Type B pancreatic cell (in vitro differentiated cells): ENCODE data around the gene RABGAP1L. TPM values are rescaled to one million over a fixed set of nuclear protein-coding genes. Genes with fewer than 3 reads are reported as not detected.
"Not testable (repeated sequence)": the region's sequence is repeated elsewhere in the genome, so short reads cannot be mapped to it uniquely, and the experiment has no call there.

Experiments used
- DNase-seq: peaks from one replicate; pipeline ENCODE4 v3.0.0; 2021; ENCODE audit warnings: mixed read lengths; ENCODE audit not compliant: unreplicated experiment; ENCODE audit errors: extremely low spot score
- H3K27ac Mint-ChIP-seq: 2 replicates; pipeline ENCODE4 v1.8.0; 2021; ENCODE audit warnings: mild to moderate bottlenecking, mixed read lengths
- H3K27me3 Mint-ChIP-seq: 2 replicates; pipeline ENCODE4 v1.8.0; 2021; ENCODE audit warnings: mixed read lengths
- H3K36me3 Mint-ChIP-seq: 2 replicates; pipeline ENCODE4 v1.8.0; 2021; ENCODE audit warnings: mixed read lengths
- H3K4me1 Mint-ChIP-seq: one replicate; pipeline ENCODE4 v1.8.0; 2021; ENCODE audit warnings: mixed read lengths; ENCODE audit not compliant: unreplicated experiment
- H3K4me3 Mint-ChIP-seq: 2 replicates; pipeline ENCODE4 v1.8.0; 2021; ENCODE audit warnings: mild to moderate bottlenecking, mixed read lengths
- H3K9me3 Mint-ChIP-seq: 2 replicates; pipeline ENCODE4 v1.8.0; 2021; ENCODE audit warnings: mixed read lengths
- CTCF ChIP-seq: fragments of 200-600 bp; sonication (generic); conservative IDR thresholded peaks from 2 replicates; pipeline ENCODE4 v1.5.0; 2021; ENCODE audit warnings: antibody characterized with exemption, mild to moderate bottlenecking
- total RNA-seq: library from RNA; stranded (reverse); gene quantifications from 2 replicates; pipeline ENCODE4 v1.2.1, GENCODE V29; 2021; ENCODE audit warnings: low replicate concordance

The RABGAP1L gene
- total RNA-seq, 1 donor from 2014 or later, result 35.6 TPM

GRCh38 chr1:174556392-174556791 lies 397.1 kb downstream of the RABGAP1L start:
- Mint-ChIP-seq H3K36me3 (no peaks in the 10 kb centered on the region), H3K9me3 (peaks cover 4% of the 10 kb centered on the region), H3K4me1 (peaks cover 5% of the 10 kb centered on the region), H3K27me3 (no peaks in the 10 kb centered on the region), H3K27ac (no peak overlapping the region), H3K4me3 (no peak overlapping the region)
- no peak for TF ChIP-seq CTCF
- no peak for DNase-seq

- H3K4me1 Mint-ChIP-seq, result no peaks in the 10 kb centered on the region
- TF ChIP-seq CTCF, result no peak
- DNase-seq, result no peak
- H3K9me3 Mint-ChIP-seq, result no peaks in the 10 kb centered on the region
- no peak overlapping the region for H3K27ac Mint-ChIP-seq
- no peak overlapping the region for H3K4me3 Mint-ChIP-seq
- H3K27me3 Mint-ChIP-seq, result no peaks in the 10 kb centered on the region
- H3K36me3 Mint-ChIP-seq, result no peaks in the 10 kb centered on the region
Measured at GRCh38 chr1:174568551-174568950, 409.2 kb downstream of the RABGAP1L start.

- no peak for TF ChIP-seq CTCF
Measured at GRCh38 chr1:174569240-174569639, 409.9 kb downstream of the RABGAP1L start.

GRCh38 chr1:174572771-174573170 lies 413.5 kb downstream of the RABGAP1L start:
- Mint-ChIP-seq H3K4me3 (no peak overlapping the region), H3K4me1 (no peaks in the 10 kb centered on the region), H3K36me3 (no peaks in the 10 kb centered on the region), H3K9me3 (no peaks in the 10 kb centered on the region), H3K27ac (no peak overlapping the region), H3K27me3 (no peaks in the 10 kb centered on the region)
- no peak for TF ChIP-seq CTCF
- no peak for DNase-seq

More at GRCh38 chr1:174569240-174569639, 409.9 kb downstream of the RABGAP1L start:
- no peak for DNase-seq
- Mint-ChIP-seq H3K36me3 (no peaks in the 10 kb centered on the region), H3K27ac (no peak overlapping the region), H3K4me1 (no peaks in the 10 kb centered on the region), H3K4me3 (no peak overlapping the region), H3K27me3 (no peaks in the 10 kb centered on the region), H3K9me3 (no peaks in the 10 kb centered on the region)

GRCh38 chr1:174576120-174576519 lies 416.8 kb downstream of the RABGAP1L start:
- DNase-seq, H3K27me3 Mint-ChIP-seq, H3K4me3 Mint-ChIP-seq, H3K9me3 Mint-ChIP-seq, H3K4me1 Mint-ChIP-seq, H3K36me3 Mint-ChIP-seq, H3K27ac Mint-ChIP-seq: not testable (repeated sequence)

GRCh38 chr1:174577681-174578080 lies 418.4 kb downstream of the RABGAP1L start:
- TF ChIP-seq CTCF, result no peak
- Mint-ChIP-seq H3K27me3 (no peaks in the 10 kb centered on the region), H3K36me3 (no peaks in the 10 kb centered on the region), H3K9me3 (no peaks in the 10 kb centered on the region), H3K4me3 (no peak overlapping the region), H3K4me1 (no peaks in the 10 kb centered on the region), H3K27ac (no peak overlapping the region)
- no peak for DNase-seq
